Thoracic aorta (tissue), 2 donors: ENCODE data around the gene CDH20. TPM values are rescaled to one million over a fixed set of nuclear protein-coding genes. Genes with fewer than 3 reads are reported as not detected.

Experiments used
- ATAC-seq: fragments of 150-250 bp; one replicate; pipeline ENCODE4 v1.8.0; 2017; ENCODE audit warnings: low read depth; ENCODE audit not compliant: insufficient number of reproducible peaks, low FRiP score
- DNase-seq: peaks from one replicate; pipeline ENCODE4 v3.0.0-alpha.2; 2020; ENCODE audit warnings: low spot score
- H3K27ac ChIP-seq, 2 donors: fragments of 200-600 bp; sonication (generic); 1 replicate in 1 of 2; 2 replicates in 1 of 2; pipeline ENCODE4 v1.5.1; 2016; ENCODE audit warnings: mild to moderate bottlenecking in 2 of 2, moderate library complexity in 2 of 2
- H3K27me3 ChIP-seq: fragments of 200-600 bp; sonication (generic); replicated peaks from 2 replicates; pipeline ENCODE4 v1.6.0; 2016; ENCODE audit warnings: mild to moderate bottlenecking; ENCODE audit not compliant: insufficient read depth
- H3K36me3 ChIP-seq: fragments of 200-600 bp; sonication (generic); one replicate; pipeline ENCODE4 v1.5.1; 2016
- H3K4me1 ChIP-seq, 2 donors: fragments of 200-600 bp; sonication (generic); 1 replicate in 1 of 2; 2 replicates in 1 of 2; pipeline versions ENCODE4 v1.5.1 to v1.6.0; 2016; ENCODE audit warnings: low read depth in 2 of 2, mild to moderate bottlenecking in 1 of 2; ENCODE audit not compliant: control insufficient read depth in 1 of 2
- H3K4me3 ChIP-seq: fragments of 200-600 bp; sonication (generic); 2 replicates; pipeline ENCODE4 v1.5.1; 2016; ENCODE audit warnings: mild to moderate bottlenecking
- H3K9me3 ChIP-seq: fragments of 200-600 bp; sonication (generic); 2 replicates; pipeline ENCODE4 v1.5.1; 2016
- CTCF ChIP-seq: fragments of 200-600 bp; sonication (generic); IDR thresholded peaks from one replicate; pipeline ENCODE4 v1.5.1; 2019; ENCODE audit warnings: antibody characterized with exemption
- total RNA-seq, 2 donors: library from RNA; depleted of rRNA; stranded (reverse); fragments of >200 nt; gene quantifications; one replicate each; pipeline versions ENCODE4 v1.1.0 to v1.2.3, GENCODE V29; 2016

Gene CDH20
- total RNA-seq, 2 donors from 2014 or later: 0.54 TPM; not detected in 1

- peak overlapping the region; percentile 59 for H3K4me3 ChIP-seq
These were observed 1.2 kb downstream of the CDH20 start for GRCh38 chr18:61334491-61334850.

GRCh38 chr18:61334951-61335683 lies 1.9 kb downstream of the CDH20 start:
- no peak for ATAC-seq

More at GRCh38 chr18:61334491-61334850, 1.2 kb downstream of the CDH20 start:
- DNase-seq (no peak), ATAC-seq (no peak)
- no peak for TF ChIP-seq CTCF
- Histone ChIP-seq H3K36me3 (no peaks in the 10 kb centered on the region), H3K27me3 (peaks cover 7% of the 10 kb centered on the region), H3K9me3 (no peaks in the 10 kb centered on the region), H3K27ac (no peak overlapping the region), H3K4me1 (peaks cover 0 to 11% of the 10 kb centered on the region in 2 donors)

GRCh38 chr18:61335684-61336555 lies 2.7 kb downstream of the CDH20 start:
- Histone ChIP-seq H3K9me3 (no peaks in the 10 kb centered on the region), H3K4me1 (peaks cover 0 to 11% of the 10 kb centered on the region in 2 donors), H3K4me3 (no peak overlapping the region), H3K27ac (no peak overlapping the region), H3K36me3 (no peaks in the 10 kb centered on the region), H3K27me3 (peaks cover 7% of the 10 kb centered on the region)
- DNase-seq (no peak), ATAC-seq (no peak)
- no peak for TF ChIP-seq CTCF

More at GRCh38 chr18:61334951-61335683, 1.9 kb downstream of the CDH20 start:
- Histone ChIP-seq H3K4me3 (no peak overlapping the region), H3K9me3 (no peaks in the 10 kb centered on the region), H3K27ac (no peak overlapping the region), H3K4me1 (peaks cover 0 to 11% of the 10 kb centered on the region in 2 donors), H3K27me3 (peaks cover 7% of the 10 kb centered on the region), H3K36me3 (no peaks in the 10 kb centered on the region)
- no peak for DNase-seq
- TF ChIP-seq CTCF: no peak

- TF ChIP-seq CTCF: no peak
- ATAC-seq (no peak), DNase-seq (no peak)
- peaks cover 0 to 11% of the 10 kb centered on the region in 2 donors for H3K4me1 ChIP-seq
- H3K4me3 ChIP-seq: no peak overlapping the region
- H3K27me3 ChIP-seq: peaks cover 7% of the 10 kb centered on the region
- no peaks in the 10 kb centered on the region for H3K9me3 ChIP-seq
- no peak overlapping the region for H3K27ac ChIP-seq
- H3K36me3 ChIP-seq: no peaks in the 10 kb centered on the region
These were observed 3.5 kb downstream of the CDH20 start for GRCh38 chr18:61336766-61337165.

- no peak for TF ChIP-seq CTCF
- Histone ChIP-seq H3K4me3 (no peak overlapping the region), H3K36me3 (no peaks in the 10 kb centered on the region), H3K4me1 (peaks cover 0 to 11% of the 10 kb centered on the region in 2 donors), H3K27me3 (peaks cover 7% of the 10 kb centered on the region), H3K9me3 (no peaks in the 10 kb centered on the region), H3K27ac (no peak overlapping the region)
- ATAC-seq (no peak), DNase-seq (no peak)
These were observed 4.3 kb downstream of the CDH20 start for GRCh38 chr18:61337527-61337926.
